NCI-H2107 (cell line): ENCODE data around the gene TMEM214.

Experiments
- DNase-seq: peaks from one replicate; lab custom pipeline; 2025; lab: John Stamatoyannopoulos, UW

TMEM214 gene, protein sequence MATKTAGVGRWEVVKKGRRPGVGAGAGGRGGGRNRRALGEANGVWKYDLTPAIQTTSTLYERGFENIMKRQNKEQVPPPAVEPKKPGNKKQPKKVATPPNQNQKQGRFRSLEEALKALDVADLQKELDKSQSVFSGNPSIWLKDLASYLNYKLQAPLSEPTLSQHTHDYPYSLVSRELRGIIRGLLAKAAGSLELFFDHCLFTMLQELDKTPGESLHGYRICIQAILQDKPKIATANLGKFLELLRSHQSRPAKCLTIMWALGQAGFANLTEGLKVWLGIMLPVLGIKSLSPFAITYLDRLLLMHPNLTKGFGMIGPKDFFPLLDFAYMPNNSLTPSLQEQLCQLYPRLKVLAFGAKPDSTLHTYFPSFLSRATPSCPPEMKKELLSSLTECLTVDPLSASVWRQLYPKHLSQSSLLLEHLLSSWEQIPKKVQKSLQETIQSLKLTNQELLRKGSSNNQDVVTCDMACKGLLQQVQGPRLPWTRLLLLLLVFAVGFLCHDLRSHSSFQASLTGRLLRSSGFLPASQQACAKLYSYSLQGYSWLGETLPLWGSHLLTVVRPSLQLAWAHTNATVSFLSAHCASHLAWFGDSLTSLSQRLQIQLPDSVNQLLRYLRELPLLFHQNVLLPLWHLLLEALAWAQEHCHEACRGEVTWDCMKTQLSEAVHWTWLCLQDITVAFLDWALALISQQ

DNA sequence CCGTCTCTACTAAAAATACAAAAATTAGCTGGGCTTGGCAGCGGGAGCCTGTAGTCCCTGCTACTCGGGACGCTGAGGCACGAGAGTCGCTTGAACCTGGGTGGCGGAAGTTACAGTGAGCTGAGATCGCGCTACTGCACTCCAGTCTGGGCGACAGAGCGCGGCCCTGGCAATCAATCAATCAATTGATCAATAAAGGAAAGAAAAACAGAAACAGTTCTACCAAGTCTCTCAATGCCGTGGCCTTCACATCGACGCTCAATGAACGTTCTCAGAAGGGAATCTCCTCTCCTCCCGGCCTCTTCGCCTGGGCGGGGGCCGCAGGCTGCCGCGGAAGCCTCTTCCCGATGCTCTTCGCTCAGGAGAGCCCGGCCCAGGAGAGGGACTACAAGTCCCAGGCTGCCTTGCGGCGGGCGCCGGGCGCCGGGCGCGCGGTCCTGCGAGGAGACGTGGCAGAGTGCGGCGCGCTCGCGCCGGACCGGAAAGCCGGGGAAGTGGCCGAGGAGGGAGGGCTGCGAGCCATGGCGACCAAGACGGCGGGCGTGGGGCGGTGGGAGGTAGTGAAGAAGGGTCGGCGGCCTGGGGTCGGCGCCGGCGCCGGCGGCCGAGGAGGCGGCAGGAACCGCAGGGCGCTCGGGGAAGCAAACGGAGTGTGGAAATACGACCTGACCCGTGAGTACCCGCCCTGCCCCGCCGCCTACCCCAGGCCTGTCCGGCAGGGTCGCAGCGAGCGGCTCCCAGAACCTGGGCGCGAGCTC lies at the start of gene TMEM214:
TSS of gene TMEM214 (plus strand) at position 471 of the 758 bp plus-strand sequence. CDS start at position 522, 51 bp downstream.
- DNase-seq: peak; percentile 63

DNA sequence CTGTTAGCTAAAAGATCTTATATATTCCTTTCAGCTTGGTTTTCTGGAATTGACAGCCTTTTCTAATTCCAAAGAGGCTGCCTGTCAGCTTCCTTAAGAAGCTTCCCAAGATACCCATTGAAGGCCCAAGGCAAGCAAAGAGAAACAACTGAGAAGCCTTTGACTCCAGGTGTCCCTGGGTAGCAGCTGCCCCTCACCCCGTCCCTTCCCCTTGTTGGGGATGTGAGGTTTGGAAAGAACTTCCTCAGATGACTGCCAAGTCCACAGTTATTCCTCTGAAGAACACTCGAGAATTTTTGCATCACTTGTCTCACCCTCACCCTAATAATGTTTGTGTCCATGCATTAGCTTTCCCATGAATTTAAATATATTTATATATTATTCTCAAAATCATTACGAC lies 49.0 kb upstream of the TMEM214 start:
- DNase-seq: no peak

DNA sequence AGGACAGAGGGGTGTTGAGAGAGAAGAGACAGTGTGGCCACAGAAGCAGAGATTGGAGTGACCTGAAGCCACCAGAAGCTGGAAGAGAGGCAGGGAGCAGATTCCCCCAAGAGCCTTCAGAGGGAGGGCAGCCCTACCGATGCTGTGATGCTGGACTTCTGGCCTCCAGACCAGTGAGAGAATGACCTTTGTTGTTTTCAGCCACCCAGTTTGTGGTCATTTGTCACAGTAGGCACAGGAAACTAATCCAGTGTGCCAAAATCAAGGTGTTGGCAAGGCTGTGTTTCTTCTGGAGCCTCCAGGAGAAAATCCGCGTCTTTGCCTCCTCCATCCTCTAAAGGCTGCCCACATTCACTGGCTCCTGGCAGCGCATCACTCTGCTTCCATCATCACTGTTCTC lies 47.0 kb upstream of the TMEM214 start:
- DNase-seq: no peak

DNA sequence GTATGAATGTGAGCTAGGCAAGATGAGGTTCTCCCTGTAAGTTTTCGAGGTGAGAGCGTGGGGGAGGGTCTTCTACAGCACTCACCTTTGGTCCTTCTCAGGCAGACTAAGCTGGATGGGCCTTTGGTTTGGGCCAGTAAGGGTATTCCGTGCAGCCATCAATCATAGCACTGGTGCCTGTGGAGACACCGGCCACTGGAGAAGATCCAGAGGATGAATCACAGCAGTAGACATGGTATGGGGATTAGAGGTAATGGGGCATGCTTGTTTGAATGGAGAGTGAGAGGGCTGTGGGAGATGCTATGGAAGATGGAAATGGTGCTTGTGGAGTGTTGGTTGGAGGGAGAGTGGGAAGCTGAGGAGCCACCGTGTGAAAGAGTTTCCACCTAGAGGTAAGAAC lies 46.2 kb upstream of the TMEM214 start:
- DNase-seq: no peak

DNA sequence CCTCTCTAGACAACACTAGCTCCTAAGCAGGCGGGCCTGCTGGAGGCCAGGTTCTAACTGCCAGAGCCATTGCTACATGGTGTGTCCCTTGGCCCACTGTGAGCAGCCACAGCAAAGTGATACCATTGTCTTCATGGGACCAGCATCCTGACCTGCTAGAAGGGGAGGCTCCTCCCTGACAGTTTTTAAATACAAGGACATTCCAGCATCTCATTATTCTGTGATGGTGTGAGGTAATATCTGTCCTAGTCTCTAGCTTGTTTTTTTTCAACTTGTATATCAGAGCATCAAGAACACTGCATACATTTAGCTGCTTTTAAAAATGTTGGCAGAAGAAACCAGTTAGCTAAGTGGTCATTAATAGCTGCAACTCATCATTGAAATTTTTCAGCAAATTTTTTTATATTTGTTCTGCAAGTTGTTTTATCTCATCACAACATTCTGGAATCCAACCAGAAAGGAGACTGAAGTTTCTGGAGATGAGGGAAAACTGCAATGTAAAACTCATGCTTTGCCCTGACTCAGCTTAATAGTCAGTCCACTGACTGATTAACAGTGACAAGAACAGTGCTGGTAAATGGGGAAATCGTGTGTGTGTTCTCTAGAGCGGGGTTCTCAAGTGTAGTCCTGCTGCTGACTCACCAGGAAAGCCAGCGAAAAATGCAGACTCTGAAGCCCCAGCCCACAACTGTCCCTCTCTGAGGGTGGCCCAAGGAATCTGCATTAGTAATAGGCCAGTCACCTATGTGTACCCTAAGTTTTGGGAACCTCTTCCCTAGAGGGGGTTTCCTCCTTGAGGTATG lies 44.5 kb upstream of the TMEM214 start:
- DNase-seq: no peak

DNA sequence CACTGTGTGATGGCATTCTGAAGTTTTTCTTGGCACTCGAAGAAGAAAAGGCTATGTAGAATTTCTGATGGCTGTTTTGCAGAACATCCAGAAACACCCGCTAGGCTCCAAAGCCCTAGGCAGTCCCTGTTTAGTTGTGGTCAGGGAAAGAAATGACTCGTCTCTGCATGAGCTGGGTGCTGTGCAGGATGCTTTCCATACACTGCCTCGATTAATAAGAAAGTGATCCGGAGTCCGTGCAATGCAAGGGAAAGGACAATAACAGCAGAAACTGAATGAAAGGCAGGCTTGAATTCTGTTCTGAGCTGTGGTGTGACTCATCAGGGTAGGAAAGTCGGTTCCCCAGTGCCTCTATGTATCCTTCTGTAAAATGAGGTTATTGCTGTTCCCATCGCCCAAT lies 43.6 kb upstream of the TMEM214 start:
- no peak for DNase-seq

DNA sequence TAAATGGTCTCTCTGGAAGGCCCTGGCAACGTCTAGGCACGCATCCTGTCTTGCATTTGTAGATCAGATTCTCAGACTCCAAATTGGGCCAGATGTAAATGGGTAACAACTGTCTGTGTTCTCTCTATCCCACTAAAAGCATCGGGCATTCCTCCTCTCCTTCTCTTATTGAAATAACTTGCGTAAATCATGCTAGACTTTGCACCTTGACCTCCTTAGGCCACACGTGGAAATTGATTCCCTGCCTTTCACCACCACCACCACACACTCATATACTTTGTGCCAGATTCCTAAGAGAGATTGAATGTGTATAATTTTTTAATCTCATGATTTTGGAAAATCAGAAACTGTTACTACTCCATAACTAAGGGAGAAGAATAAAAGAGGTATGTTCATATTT lies 41.0 kb upstream of the TMEM214 start:
- no peak for DNase-seq

DNA sequence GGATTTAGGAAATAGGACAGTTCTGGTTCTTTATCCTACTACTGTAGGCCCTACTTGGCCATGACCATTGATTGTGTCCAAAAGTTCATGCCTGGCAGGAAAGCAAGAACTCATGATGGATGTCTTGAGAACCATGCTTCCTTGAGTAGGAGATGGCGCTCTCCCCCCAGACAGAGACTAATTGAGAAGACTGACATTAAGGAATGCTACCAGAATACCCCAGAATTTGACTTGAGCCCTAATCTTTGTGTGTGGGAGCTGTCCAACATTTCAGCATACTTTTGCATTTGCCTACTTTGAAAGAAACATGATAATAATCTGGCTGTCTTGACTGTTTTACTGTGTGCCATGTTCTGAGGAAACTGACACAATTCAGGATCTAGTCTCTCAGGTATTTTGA lies 39.0 kb upstream of the TMEM214 start:
- no peak for DNase-seq

DNA sequence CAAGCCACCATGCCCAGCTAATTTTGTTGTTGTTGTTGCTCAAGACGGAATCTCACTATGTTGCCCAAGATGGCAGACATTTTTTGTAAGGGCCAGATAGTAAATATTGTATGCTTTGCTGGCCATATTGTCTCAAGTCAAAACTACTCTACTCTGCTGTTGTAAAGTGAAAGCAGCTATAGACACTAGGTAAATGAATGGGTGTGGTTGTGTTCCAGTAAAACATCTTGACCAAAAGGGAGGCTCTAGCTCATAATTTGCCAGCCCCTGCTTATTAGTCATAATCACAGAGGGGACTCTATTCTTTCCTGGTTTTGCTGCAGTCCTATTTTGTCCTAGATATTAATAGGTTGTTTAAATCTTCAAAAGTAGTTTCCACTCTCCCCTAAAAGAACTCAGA lies 37.8 kb upstream of the TMEM214 start:
- DNase-seq: no peak

DNA sequence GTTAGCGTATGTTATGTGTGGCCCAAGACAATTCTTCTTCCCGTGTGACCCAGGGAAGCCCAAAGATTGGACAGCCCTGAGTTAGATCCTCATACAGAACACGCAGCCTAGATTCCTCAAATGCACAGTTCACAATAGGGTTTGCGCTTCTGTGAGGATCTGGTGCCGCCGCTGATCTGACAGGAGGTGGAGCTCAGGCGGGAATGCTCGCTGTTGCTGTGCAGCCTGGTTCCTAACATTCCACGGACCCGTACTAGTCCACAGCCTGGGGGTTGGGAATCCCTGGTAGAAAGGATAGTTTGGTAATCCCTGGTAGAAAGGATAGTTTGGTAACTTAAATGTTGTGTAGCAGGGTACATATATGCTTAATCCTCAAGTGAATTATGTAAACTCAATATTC lies 35.4 kb upstream of the TMEM214 start:
- no peak for DNase-seq

DNA sequence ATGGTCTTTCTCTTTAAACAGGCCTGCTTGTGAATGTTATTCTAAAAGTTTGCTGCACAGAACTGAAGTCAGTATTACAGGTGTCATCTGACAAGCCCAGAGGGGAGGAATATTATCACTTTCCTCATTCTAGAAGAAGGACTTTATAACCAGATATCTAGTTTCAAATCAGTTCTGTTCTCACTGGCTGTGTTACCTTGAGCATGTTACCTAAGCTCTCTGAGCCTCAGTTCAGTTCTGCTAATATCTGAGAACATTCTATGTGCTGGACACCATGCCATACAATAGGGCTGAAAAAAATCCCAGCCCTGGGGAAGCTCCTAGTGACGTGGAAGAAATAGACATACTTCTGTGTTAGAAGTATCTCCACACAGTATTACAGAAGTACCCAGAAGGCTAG lies 34.4 kb upstream of the TMEM214 start:
- no peak for DNase-seq

DNA sequence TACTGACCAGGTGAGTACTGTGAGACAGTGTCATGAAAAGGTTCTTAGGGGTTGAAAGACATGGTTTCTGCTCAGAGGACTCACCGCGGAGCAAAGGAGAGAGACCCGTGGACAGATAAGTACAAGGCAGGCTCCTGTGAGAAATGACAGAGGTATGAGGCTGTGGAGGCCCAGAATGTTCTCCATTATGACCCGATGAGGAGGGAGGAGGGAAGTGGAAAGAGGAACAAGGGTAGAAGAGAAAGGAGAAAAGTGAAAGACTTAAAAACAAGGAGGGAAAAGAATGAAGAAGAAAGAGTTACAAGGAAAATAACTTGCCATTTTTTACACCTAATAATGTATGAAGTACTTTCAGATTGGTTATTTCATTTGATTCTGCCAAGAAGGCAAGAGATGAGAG lies 32.5 kb upstream of the TMEM214 start:
- DNase-seq: no peak

DNA sequence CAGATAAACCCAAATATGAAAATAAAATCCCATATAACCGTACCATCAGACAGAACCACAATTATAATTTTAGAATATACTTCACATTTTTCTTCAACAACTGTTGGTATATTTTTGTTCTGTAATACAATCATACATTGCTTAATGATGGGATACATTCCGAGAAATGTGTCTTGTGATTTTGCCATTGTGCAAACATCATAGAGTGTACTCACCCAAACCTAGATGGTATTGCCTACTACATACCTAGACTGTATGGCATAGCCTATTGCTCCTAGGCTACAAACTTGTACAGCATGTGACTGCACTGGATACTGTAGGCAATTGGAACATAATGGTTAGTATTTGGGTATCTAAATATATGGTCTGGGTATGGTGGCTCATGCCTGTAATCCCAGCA lies 31.8 kb upstream of the TMEM214 start:
- no peak for DNase-seq

DNA sequence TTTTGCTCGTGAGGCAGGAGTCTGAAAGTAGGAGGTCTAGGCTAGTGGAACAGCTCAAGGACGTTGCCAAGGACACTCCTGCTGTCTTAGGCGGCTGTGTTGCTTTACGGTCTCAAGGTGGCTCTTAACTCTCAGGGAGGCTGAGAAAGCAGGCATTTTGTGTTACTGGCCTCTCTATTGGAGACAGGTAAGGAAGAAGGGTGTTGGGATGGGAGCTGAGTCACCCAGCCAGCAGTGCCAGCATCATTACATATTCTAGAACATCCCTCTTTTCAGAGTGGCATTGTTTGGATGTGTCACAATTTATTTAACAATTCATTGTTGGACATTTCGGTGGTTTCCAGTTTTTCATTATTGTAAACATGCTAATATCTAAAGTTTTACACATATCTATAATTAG lies 30.8 kb upstream of the TMEM214 start:
- DNase-seq: no peak

DNA sequence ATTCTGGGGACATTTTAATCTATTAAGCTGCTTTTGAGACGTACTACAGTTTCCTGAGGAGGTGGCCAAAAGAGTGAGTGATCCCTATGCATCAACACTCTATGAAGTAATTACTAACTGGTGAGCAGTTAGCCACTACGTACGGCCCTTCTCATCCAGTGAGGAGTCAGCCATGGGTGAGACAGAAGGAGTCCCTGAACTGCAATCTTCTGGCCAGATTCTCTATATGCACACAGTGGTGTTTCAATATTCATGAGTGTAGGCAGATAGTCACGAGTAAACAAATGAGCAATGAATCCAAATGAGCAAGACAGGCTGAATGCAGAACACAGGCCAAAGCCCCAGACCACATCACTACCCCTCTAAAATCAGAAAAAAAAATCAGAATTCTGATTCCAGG lies 29.8 kb upstream of the TMEM214 start:
- DNase-seq: no peak

DNA sequence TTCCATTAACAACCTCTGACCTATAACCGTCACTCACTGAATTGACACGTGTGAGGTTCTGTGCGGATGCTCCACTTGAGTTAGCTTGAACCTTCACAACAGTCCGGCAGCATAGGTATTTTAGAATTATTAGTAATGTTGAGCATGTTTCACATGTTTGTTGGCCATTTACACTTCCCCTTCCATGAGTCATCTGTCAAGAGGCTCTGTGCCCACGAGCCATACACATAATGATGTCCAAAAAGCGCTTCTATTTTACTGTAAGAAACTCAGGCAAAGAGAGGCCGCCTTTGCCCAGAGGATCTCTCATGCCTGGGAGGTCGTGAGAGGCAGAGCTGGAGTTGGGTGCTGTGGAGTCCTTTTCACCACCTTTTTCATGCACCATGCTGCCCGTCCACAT lies 28.9 kb upstream of the TMEM214 start:
- DNase-seq: no peak

DNA sequence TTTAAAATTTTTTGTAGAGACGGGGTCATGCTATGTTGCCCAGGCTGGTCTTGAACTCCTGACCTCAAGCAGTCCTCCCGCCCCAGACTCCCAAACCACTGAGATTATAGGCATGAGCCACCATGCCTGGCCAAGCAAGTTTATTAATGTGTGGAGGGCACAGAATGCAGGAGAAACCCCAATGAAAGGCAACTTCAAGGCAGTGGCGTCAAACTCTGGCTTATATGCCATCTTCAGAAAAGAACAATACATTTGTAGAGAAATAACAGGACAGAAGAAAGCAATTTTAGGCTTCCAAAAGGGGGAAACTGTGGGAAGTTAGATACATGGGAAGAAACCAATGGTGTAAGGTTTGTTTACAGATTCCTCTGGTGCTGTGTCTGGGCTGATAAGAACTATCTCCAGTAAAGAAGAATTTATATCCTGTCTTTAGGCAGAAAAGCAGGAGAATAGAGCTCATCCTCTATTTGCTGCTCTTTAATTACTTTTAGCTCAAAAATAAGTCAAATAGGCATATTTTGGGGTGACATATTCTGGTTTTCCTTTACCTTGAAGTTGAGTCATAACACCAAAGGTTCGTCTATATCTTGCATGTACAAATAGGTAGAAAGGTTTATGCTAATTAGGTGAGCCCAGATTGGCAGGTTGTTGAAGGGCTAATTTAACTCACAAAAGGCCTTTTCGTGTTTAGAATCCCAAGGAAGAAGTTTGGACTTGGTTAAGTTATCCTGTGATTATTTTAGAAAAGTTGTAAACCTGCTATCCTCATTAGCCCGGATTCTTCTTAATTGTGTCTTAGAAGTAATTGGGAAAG lies 26.0 kb upstream of the TMEM214 start:
- DNase-seq: no peak

DNA sequence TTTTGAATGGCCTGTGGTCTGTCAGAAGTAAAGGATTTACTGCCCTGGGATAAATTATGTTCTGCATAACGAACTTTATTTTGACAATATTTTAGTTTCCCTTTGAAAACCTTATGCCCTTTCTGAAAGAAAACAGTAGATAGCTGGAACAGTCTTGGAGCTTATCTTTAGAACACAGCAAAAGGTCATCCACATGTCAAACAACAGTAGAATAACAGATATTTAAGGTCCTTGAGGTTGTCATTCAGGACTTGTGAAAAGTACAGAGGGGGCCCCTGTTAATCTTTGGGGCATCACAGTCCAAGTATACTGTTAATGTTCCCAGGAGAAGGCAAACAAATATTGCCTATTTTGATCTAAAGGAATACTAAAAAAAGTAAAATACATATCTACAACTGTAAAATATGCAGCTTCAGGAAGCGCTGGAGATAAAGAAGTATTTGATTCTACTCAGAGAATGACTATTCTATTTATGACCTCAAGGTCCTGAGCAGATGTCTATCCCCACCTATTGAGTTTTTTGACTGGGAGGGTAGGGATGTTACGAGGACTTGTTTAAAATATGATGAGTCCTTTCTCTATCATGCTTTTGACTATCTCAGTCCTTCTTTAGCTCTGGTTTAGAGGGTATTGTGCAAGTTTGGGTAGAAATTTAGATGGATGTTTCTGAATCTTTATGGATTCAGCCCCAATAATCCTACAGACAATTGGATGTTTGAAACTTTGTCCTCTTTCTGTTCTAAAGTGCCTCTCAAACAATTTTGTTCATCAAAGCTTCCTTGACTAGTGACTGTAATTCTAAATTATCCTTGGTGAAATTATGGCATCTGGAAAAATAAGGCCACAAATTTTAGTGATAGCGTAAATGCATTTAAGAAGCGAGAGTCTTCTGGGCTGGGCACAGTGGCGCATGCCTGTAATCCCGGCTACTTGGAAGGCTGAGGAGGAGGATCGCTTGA lies 25.1 kb upstream of the TMEM214 start:
- no peak for DNase-seq

DNA sequence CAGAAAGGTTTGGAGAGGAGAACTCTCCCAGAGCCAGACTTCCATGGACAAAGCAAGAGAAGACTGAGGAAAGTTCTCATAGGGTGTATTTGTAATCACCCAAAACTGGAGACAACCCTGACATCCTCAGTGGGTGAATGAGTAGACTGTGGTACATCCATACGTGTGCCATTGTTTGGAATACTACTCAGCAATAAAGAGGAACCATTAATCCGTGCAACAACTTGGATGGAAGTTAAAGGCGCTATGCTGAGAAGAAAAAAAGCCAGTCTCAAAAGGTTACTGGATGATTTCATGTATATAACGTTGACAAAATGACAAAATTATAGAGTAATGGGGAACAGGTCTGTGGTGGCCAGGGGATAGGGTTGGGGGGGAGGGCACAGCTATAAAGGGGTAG lies 24.1 kb upstream of the TMEM214 start:
- no peak for DNase-seq

DNA sequence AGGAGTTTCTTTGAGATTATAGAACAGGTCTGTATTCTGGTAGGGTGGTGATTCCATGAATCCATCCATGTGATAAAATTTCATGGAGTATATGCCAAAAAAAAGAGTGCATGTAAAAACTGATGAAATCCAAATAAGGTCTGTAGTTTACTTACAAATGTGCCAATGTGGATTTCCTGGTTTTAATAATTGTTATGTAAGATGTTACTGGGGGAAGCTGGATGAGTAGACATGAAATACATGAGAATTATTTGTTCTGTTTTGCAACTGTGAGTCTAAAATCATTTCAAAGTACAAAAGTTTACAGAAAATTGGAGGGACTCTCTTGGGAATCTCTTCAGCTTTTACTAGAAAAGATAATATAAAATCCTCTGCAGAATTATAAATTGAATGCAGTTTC lies 23.7 kb upstream of the TMEM214 start:
- DNase-seq: no peak
